Mesendoderm (in vitro differentiated cells): ENCODE data around the gene GMDS.
A peak's percentile ranks its signal among the peaks of the same experiment; 100 is the strongest.

Experiments
- DNase-seq: peaks from one replicate; pipeline ENCODE4 v3.0.0; 2013
- H2AK5ac ChIP-seq: 2 replicates; pipeline ENCODE4 v1.6.1; 2013; ENCODE audit warnings: low read length, inconsistent platforms
- H2BK120ac ChIP-seq: 2 replicates; pipeline ENCODE4 v1.6.1; 2013; ENCODE audit warnings: low read depth, mild to moderate bottlenecking, low read length, moderate library complexity, mixed read lengths
- H2BK15ac ChIP-seq: replicated peaks from 2 replicates; pipeline ENCODE4 v1.6.1; 2013; ENCODE audit warnings: low read depth, mild to moderate bottlenecking, moderate library complexity
- H2BK5ac ChIP-seq: 2 replicates; pipeline ENCODE4 v1.6.1; 2013; ENCODE audit warnings: low read length, inconsistent platforms
- H3K18ac ChIP-seq: 2 replicates; pipeline ENCODE4 v1.6.1; 2013; ENCODE audit warnings: mild to moderate bottlenecking, low read length, mixed read lengths
- H3K23ac ChIP-seq: one replicate; pipeline ENCODE4 v1.6.1; 2013; ENCODE audit warnings: low read length
- H3K27ac ChIP-seq: 2 replicates; pipeline ENCODE4 v1.5.1; 2013; ENCODE audit warnings: low read depth, mild to moderate bottlenecking, inconsistent platforms, low read length, moderate library complexity
- H3K27me3 ChIP-seq: 2 replicates; pipeline ENCODE4 v1.6.1; 2013; ENCODE audit warnings: low read length, control low read depth, mild to moderate bottlenecking, inconsistent platforms; ENCODE audit not compliant: insufficient read depth, poor library complexity
- H3K36me3 ChIP-seq: 2 replicates; pipeline ENCODE4 v1.6.1; 2013; ENCODE audit warnings: low read length, inconsistent platforms; ENCODE audit not compliant: control insufficient read depth, insufficient read depth
- H3K4ac ChIP-seq: one replicate; pipeline ENCODE4 v1.6.1; 2013; ENCODE audit warnings: low read depth, mild to moderate bottlenecking, low read length, moderate library complexity
- H3K4me1 ChIP-seq: 2 replicates; pipeline ENCODE4 v1.6.1; 2013; ENCODE audit warnings: low read depth, low read length, inconsistent platforms; ENCODE audit not compliant: control insufficient read depth
- H3K4me2 ChIP-seq: 2 replicates; pipeline ENCODE4 v1.6.1; 2013; ENCODE audit warnings: low read length
- H3K4me3 ChIP-seq: 2 replicates; pipeline ENCODE4 v1.5.1; 2013; ENCODE audit warnings: mild to moderate bottlenecking, low read length
- H3K56ac ChIP-seq: one replicate; pipeline ENCODE4 v1.6.1; 2013; ENCODE audit warnings: low read length
- H3K79me1 ChIP-seq: 2 replicates; pipeline ENCODE4 v1.6.1; 2013; ENCODE audit warnings: low read length, inconsistent platforms
- H3K79me2 ChIP-seq: 2 replicates; pipeline ENCODE4 v1.6.1; 2013; ENCODE audit warnings: mild to moderate bottlenecking, low read length; ENCODE audit not compliant: control insufficient read depth, insufficient read depth
- H3K9ac ChIP-seq: 2 replicates; pipeline ENCODE4 v1.6.1; 2013; ENCODE audit warnings: low read length, inconsistent platforms
- H4K5ac ChIP-seq: one replicate; pipeline ENCODE4 v1.6.1; 2013; ENCODE audit warnings: low read length
- H4K8ac ChIP-seq: one replicate; pipeline ENCODE4 v1.6.1; 2013; ENCODE audit warnings: low read depth, mild to moderate bottlenecking, control low read depth, low read length, moderate library complexity
- WGBS: extraction: QIAGEN DNeasy Blood & Tissue Kit; methylation state at CpG from one replicate; pipeline ENCODE4 v1.1.7; 2013; ENCODE audit warnings: low lambda C conversion rate, missing lambda C conversion rate; ENCODE audit not compliant: insufficient coverage; ENCODE audit errors: extremely low coverage; 5-methylcytosine and 5-hydroxymethylcytosine counted together

GMDS gene

DNA sequence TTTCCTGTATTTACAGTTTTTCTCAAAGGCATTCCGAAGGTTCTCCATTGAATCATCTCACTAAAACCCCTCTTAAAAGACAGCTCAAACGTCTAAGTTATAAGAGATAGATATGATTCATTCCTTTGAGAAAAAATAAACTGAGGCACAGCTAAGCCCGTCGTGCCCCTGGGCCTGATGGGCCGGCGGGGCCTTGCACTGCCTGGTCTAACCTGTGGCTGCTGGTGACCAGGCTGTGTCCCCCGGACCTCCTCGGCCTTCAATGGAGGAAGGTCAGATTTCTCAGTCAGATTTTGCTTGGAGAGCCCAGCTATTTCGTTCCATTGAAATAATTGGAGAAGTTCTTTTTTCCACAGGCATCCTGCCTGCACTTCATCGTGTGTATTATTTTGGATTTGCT lies 647.0 kb downstream of the GMDS start:
- Histone ChIP-seq H3K18ac (no peak overlapping the region), H3K27ac (no peak overlapping the region), H4K5ac (no peak overlapping the region), H3K4me1 (peaks cover 9% of the 10 kb centered on the region), H4K8ac (no peak overlapping the region), H2BK5ac (no peak overlapping the region), H2BK120ac (no peak overlapping the region), H3K4ac (no peak overlapping the region), H2BK15ac (no peak overlapping the region), H3K9ac (no peak overlapping the region), H3K79me2 (no peaks in the 10 kb centered on the region), H3K36me3 (no peaks in the 10 kb centered on the region), H3K79me1 (no peaks in the 10 kb centered on the region), H3K27me3 (no peaks in the 10 kb centered on the region), H3K4me2 (no peak overlapping the region), H2AK5ac (peak overlapping the region; percentile 67), H3K56ac (no peak overlapping the region), H3K4me3 (no peak overlapping the region), H3K23ac (no peak overlapping the region)
- no peak for DNase-seq
- WGBS = no CpG with 5 or more reads among the region's 10 CpGs

DNA sequence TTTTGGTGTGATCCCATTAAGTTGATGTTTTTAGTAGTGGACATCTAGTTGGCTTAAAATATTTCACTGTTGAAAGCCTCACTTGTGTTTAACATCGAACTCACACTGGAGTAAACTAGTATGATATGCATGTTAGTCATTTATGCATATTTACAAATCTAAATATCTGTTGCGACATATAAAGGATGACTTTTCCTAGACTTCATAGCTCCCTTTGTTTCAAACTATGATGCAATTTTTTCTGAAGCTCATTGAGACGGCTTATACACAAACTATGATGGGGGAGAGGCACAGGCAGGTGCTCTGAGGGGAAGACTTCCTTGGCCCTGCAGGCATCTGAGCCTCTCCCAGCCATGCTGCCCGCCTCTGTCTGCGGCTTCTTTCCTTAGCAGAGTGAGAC lies 647.5 kb downstream of the GMDS start:
- no peaks in the 10 kb centered on the region for H3K27me3 ChIP-seq
- no CpG with 5 or more reads among the region's 5 CpGs for WGBS

DNA sequence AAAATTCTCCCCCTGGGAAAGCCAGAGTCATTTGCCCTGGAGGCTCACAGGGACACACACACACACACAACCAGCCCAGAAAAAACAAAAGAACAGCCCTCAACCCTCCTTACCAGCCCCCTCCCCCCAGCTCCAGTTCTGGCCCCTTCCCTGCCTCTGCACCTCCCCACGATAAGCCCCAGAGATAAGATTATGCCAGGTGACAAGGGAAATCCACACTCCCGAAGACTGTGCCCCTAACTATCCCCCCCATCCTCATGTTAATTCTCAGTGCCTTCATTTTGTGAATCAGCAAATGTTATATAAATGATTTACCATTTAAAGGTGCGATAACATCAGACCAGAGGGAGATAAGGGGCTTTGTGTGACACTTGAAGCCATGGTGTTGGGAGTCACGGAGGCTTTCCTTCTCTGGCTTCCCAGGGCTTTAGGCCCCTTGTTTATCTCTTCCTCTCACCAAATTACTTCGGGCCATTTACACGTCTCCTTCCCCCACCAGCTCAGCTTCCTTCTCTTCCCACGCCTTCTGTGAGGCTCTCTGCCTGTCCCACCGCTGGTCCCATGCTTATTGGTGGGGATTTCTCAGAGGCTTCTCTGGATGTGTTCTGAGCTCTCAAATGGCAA lies 648.2 kb downstream of the GMDS start:
- Histone ChIP-seq H3K79me1 (no peaks in the 10 kb centered on the region), H3K27me3 (no peaks in the 10 kb centered on the region), H4K8ac (no peak overlapping the region), H2BK120ac (no peak overlapping the region), H2BK5ac (no peak overlapping the region), H3K27ac (peak overlapping the region; percentile 45), H3K4me3 (no peak overlapping the region), H3K36me3 (no peaks in the 10 kb centered on the region), H3K4me2 (no peak overlapping the region), H3K9ac (no peak overlapping the region), H3K4ac (no peak overlapping the region), H3K23ac (no peak overlapping the region), H4K5ac (no peak overlapping the region), H3K56ac (peak overlapping the region; percentile 68), H2BK15ac (no peak overlapping the region), H3K18ac (no peak overlapping the region), H3K79me2 (no peaks in the 10 kb centered on the region), H2AK5ac (no peak overlapping the region), H3K4me1 (peaks cover 9% of the 10 kb centered on the region)
- WGBS = no CpG with 5 or more reads among the region's 8 CpGs
- DNase-seq = peak; percentile 99

More for the DNA sequence above, 647.5 kb downstream of the GMDS start:
- no peak overlapping the region for H3K56ac ChIP-seq
- no peak overlapping the region for H3K9ac ChIP-seq
- H3K79me2 ChIP-seq = no peaks in the 10 kb centered on the region
- H3K4me2 ChIP-seq = no peak overlapping the region
- no peak overlapping the region for H3K27ac ChIP-seq
- no peaks in the 10 kb centered on the region for H3K79me1 ChIP-seq
- H2BK120ac ChIP-seq = no peak overlapping the region
- peaks cover 9% of the 10 kb centered on the region for H3K4me1 ChIP-seq
- H3K18ac ChIP-seq = peak overlapping the region; percentile 51
- no peak overlapping the region for H2BK15ac ChIP-seq
- no peak overlapping the region for H3K4me3 ChIP-seq
- no peak overlapping the region for H2BK5ac ChIP-seq
- H3K4ac ChIP-seq = no peak overlapping the region
- H4K5ac ChIP-seq = no peak overlapping the region
- no peak overlapping the region for H3K23ac ChIP-seq
- no peaks in the 10 kb centered on the region for H3K36me3 ChIP-seq
- H2AK5ac ChIP-seq = no peak overlapping the region
- DNase-seq = no peak
- H4K8ac ChIP-seq = no peak overlapping the region

DNA sequence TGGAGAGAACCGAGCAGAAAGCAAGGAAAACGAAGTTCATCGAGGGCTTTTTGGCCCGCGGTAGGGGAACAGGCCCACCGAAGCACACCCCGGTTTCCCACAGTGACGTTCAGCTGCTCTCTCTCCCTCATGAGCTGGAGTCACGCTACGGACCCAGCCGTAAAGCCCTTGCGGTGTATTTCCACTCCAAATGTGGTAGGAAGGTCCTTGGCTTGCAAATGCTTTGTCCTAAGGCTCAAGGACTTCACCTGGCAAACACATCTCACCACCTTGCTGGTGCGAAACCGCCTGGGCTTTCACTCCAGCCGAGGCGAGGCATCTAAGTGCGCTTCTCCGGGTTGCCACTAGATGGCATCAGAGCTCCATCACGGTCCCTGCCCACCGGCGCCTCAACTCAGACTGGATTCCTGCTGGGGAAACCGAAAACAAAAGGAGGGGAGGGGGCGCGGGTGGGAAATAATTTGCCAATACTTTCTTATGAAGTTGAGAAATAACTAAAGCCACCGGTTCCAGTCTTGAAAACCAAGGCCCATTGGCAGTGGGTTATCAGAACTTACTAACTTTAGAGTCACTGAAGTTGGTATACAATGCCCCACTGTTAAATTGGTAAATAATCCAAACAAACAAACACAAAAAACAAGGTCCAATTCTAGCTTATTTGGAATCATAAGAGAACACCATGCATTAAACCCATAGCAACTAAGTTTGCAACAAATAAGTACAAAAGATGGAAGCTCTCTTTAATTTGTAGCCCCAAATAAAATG lies 649.1 kb downstream of the GMDS start:
- WGBS = no CpG with 5 or more reads among the region's 25 CpGs
- peak; percentile 80 for DNase-seq
- no peak overlapping the region for H3K4me3 ChIP-seq
- peak overlapping the region; percentile 8 for H3K4ac ChIP-seq
- no peak overlapping the region for H3K18ac ChIP-seq
- H3K36me3 ChIP-seq = no peaks in the 10 kb centered on the region
- no peaks in the 10 kb centered on the region for H3K27me3 ChIP-seq
- H2AK5ac ChIP-seq = no peak overlapping the region
- H3K79me2 ChIP-seq = no peaks in the 10 kb centered on the region
- no peak overlapping the region for H2BK120ac ChIP-seq
- H3K79me1 ChIP-seq = no peaks in the 10 kb centered on the region
- H3K56ac ChIP-seq = peak overlapping the region; percentile 70
- no peak overlapping the region for H4K8ac ChIP-seq
- H3K4me2 ChIP-seq = no peak overlapping the region
- H3K23ac ChIP-seq = no peak overlapping the region
- H4K5ac ChIP-seq = no peak overlapping the region
- H3K27ac ChIP-seq = peak overlapping the region; percentile 45
- H2BK5ac ChIP-seq = peak overlapping the region; percentile 17
- peaks cover 9% of the 10 kb centered on the region for H3K4me1 ChIP-seq
- peak overlapping the region; percentile 26 for H3K9ac ChIP-seq
- no peak overlapping the region for H2BK15ac ChIP-seq

DNA sequence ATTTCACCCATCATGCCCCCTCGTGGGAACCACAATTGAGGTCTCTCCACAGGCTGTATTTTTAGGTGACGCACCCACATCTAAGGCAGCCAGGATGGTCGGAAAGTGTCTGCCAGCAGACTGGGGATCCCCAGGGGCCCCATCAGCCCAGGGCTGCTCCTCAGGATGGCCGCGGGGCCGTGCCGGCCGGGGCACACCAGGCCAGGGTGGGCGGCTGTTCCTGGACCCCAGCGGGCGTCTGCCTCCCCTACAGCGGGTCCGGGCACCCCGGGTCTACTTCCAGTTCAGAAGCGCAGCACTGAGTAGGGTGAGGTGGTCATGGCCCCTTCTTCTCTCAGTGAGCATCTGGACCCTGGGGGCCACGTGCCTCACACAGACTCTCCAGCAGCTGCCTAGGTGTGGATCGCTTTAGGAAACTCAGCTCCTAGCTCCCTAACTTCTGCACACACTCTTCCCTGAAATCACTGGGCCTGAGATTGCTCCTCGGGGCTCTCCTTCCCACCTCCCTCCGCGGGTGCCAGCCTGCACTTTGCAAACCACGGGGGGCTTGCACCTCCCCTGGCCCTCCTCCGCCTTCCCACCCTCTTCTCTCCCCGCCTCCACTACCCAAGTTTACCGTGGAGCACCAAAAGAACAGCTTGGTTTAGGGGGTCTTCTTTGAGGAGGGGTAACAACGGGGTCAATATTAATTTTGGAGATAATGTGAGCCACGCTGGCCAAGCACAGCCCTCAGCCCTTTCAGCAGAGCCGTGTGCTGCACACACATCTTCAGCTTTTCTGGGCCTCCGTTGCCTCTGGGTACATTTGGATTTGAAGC lies 649.9 kb downstream of the GMDS start:
- H3K27ac ChIP-seq = no peak overlapping the region
- H3K23ac ChIP-seq = no peak overlapping the region
- H3K56ac ChIP-seq = peak overlapping the region; percentile 70
- no peaks in the 10 kb centered on the region for H3K27me3 ChIP-seq
- no peak overlapping the region for H2BK120ac ChIP-seq
- no peak overlapping the region for H3K4me2 ChIP-seq
- H3K4ac ChIP-seq = peak overlapping the region; percentile 8
- H3K4me1 ChIP-seq = peaks cover 9% of the 10 kb centered on the region
- H3K4me3 ChIP-seq = no peak overlapping the region
- H2AK5ac ChIP-seq = no peak overlapping the region
- no peaks in the 10 kb centered on the region for H3K79me2 ChIP-seq
- no peak overlapping the region for H2BK15ac ChIP-seq
- DNase-seq = no peak
- H3K36me3 ChIP-seq = no peaks in the 10 kb centered on the region
- no peak overlapping the region for H4K8ac ChIP-seq
- H3K79me1 ChIP-seq = no peaks in the 10 kb centered on the region
- WGBS = no CpG with 5 or more reads among the region's 28 CpGs
- H3K18ac ChIP-seq = no peak overlapping the region
- H2BK5ac ChIP-seq = no peak overlapping the region
- H4K5ac ChIP-seq = no peak overlapping the region
- no peak overlapping the region for H3K9ac ChIP-seq
